SU-DHL-6 (cell line): ENCODE data around the gene KRT27.

ENCODE experiments used
- CTCF ChIP-seq: fragments of 200-600 bp; sonication (generic); IDR thresholded peaks from one replicate; pipeline ENCODE4 v1.5.1; 2017; ENCODE audit warnings: antibody characterized with exemption, mild to moderate bottlenecking, low read length, moderate library complexity; ENCODE audit not compliant: insufficient read depth, poor library complexity, severe bottlenecking
- EZH2phosphoT487 ChIP-seq: fragments of 200-600 bp; sonication (generic), shearing (Covaris generic); conservative IDR thresholded peaks from 2 replicates; pipeline ENCODE4 v1.6.1; 2018; ENCODE audit warnings: mild to moderate bottlenecking, antibody characterized with exemption, low read length, moderate library complexity, mixed read lengths

GRCh38 chr17:40730970-40731369, 51.4 kb downstream of the KRT27 start:
- TF ChIP-seq EZH2phosphoT487 (no peak), CTCF (no peak)
